Activated effector memory CD4-positive, alpha-beta T cell treated with anti-CD3 and anti-CD28 coated beads, Interleukin-2, amount 50 U/mL, for 16 hours (primary cell): ENCODE results near the gene STPG3.
"Not testable (repeated sequence)": the region's sequence is repeated elsewhere in the genome, so short reads cannot be mapped to it uniquely, and the experiment has no call there.

Experiments used
- DNase-seq: peaks from one replicate; pipeline ENCODE4 v3.0.0-alpha.2; 2020

STPG3 gene

GRCh38 chr9:137234055-137234697, 16.9 kb upstream of the STPG3 start:
- DNase-seq, result no peak

DNA sequence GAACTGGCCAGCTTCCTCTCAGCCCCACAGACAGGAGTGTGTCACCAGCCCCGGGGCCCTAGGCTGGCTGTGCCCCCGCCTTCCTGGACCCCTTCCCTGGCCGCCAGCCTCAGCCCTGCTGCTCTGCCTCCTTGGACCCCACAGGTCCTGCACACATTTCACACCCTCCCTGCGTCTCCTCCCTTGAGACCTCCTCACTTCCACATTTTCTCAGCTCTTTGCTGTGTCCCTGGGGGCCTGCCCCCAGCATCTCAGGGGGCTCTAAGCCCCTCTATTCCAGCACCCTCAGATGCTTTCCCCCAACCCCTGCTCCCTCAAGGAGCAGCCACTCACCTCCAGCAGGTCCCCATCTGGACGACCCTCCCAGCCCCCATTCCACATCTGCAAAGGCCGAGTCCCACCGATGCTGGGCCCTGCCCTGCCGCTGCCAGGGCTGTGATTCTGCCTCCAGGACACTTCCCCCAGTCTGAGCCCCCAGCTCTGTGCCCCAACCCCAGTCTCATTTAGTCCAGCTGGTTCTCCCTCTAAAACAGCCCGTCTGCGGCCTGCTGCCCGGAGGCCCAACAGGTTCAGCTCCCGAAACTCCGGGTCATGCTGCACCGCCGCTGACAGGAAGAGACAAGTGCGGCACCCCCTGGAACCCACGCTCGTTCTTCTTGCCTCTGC, 16.2 kb upstream of the STPG3 start:
- no peak for DNase-seq

DNA sequence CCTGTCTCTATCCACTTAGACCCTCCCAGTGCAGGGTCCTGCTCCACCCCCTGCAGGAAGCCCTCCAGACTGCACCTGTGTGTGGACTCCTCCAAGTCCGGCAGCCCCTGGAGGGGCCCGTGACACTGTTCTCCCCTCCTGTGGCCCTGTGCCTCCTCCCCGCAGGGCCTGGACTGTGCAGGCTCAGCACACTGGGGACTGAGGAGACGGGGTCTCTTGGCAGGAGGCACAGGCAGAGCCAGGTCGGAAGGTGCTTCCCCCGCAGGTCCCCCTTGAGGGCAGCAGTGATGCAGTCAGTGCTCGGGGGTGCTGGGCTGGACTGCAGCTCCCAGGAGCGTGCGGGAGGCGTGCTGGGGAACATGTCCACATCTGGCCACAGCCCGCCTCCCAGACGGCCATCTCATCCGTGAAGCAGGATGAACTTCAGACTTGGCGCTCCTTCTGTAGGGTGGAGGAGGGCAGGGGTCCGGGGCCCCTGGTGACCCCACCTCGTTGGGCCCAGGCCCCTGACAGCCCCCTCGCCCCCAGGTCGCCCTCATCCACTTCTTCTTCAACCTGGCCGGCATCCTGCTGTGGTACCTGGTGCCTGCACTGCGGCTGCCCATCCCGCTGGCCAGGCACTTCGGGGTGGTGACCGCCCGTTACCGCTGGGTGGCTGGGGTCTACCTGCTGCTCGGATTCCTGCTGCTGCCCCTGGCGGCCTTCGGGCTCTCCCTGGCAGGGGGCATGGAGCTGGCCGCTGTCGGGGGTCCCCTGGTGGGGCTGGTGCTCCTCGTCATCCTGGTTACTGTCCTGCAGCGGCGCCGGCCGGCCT, 15.5 kb upstream of the STPG3 start:
- DNase-seq, result no peak

DNA sequence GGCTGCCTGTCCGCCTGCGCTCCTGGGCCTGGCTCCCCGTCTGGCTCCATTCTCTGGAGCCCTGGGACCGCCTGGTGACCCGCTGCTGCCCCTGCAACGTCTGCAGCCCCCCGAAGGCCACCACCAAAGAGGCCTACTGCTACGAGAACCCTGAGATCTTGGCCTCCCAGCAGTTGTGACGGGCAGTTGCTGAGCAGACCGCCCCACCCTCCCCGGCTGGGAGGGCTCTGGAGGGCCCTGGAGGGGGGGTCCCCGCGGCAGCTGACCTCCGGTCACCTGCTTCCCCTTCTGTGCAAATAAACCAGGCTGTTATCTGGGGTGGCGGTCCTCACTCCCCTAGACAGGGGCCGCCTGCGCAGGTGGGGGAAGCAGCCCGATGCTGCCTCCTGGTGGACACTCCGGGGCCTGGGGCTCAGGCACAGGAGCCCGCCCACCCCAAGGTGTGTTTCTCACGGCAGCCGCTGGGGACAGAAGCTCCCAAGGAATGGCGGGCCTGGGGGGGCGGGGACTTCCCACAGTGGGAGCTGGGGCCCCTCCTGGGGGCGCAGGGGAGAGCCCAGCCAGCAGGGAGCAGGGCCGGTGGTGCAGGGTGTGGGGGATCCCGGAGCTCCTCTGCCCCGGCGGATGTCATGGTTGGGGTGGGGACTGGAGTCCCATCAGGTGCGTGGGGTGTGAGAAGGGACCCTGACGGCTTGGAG, 14.7 kb upstream of the STPG3 start:
- peak; percentile 96 for DNase-seq

DNA sequence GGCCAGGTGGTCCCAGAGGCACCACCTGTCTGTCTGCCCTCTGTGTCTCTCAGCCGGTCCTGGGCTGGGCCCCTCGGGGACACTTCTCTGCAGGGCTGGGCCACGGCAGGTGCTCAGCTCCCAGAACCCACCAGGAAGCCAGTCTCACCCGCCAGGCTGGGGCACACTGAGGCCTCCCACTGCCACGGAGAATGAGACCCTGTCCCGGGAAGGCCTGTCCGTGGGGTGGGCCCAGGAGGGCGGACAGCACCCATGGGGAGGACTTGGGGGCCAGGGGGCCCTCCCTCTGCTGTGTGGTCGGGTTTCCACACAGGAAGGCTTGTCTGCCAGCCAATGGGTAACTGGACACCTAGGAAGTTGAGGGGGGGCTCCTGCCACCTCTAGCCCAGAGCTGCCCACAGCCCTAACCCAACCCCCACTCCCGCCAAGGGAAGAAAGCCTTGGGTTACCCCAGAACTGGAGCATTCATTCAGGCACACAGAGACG, 14.1 kb upstream of the STPG3 start:
- no peak for DNase-seq

DNA sequence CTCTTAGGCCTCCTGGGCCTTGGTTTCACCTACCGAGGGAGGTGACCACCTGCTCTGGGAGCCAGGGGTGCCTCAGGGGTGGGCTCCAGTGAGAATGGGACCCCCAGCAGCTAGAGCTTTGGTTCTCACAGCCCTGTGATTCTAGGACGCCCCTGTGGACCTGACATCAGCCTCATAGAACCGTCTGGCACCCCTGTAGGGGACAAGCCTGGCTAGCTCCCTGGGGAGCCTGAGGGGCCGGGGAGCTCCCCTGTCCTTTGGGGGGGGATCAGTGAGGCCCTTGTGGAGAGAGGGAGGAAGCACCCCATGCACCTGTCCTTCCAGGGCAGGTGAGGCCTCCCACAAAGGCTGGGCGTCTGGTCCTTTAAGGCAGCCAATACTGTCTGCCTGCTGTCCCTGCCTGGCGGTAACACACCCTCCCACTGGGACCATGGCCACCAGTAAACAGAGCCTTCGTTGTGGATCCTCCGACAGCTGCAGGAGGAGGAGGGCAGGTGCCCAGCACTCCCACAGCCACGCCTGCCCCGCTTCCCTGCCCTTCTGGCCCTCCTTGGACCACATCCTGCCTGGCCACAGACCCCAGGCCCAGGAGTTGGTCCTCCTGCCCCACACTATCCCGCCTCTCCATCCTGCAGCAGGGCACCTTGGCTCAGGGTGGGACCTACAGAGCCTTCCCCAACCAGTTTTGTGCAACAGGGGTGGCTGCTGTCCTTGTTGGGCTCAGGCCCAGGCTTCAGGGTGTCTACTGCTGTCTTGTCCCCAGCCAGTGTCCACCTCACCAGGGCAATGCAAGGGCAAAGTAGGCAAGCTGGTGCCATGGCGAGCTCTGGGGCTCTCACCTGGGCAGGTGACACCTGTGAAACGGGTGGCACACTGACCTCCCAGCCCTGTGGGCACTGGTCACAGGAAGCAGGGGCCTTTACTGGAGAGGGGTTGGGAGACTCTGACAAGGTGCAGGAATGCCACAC, 13.0 kb upstream of the STPG3 start:
- DNase-seq, result no peak

GRCh38 chr9:137239541-137240200, 11.4 kb upstream of the STPG3 start:
- not testable (repeated sequence) for DNase-seq

DNA sequence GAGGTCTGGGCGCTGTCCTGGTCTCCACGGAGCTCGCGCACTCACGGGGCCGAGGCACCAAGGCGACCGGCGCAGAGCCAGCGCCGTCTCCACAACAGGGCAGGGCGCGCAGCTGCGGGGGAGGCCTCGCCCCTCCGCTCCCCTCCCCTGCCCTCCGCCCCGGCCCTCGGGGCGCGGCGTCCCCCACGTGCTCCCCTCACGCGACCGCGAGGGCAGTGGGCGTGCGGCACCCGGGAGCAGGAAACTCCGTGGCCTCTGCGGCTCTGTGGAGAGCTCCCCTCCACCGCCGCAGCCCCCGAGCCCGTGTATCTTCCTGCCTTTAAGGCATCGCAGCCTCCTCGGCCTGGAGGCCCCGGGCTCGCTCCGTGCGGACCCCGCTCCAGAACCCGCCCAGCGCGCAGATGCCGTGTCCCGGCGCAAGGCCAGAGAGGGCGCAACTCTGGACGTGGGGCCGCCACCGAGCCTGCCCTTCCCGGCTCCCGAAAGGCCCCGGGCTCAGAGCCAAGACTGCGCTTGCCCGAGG, 10.7 kb upstream of the STPG3 start:
- DNase-seq, result peak; percentile 89

- peak; percentile 98 for DNase-seq
Observed at GRCh38 chr9:137240841-137241489, 10.1 kb upstream of the STPG3 start, which contains the start of gene TUBB4B. Gene TUBB4B, plus strand, starts transcription at chr9:137241287. Its CDS starts 74 bp downstream, at chr9:137241361.

- peak; percentile 91 for DNase-seq
Observed at GRCh38 chr9:137241490-137242268, 9.4 kb upstream of the STPG3 start.

DNA sequence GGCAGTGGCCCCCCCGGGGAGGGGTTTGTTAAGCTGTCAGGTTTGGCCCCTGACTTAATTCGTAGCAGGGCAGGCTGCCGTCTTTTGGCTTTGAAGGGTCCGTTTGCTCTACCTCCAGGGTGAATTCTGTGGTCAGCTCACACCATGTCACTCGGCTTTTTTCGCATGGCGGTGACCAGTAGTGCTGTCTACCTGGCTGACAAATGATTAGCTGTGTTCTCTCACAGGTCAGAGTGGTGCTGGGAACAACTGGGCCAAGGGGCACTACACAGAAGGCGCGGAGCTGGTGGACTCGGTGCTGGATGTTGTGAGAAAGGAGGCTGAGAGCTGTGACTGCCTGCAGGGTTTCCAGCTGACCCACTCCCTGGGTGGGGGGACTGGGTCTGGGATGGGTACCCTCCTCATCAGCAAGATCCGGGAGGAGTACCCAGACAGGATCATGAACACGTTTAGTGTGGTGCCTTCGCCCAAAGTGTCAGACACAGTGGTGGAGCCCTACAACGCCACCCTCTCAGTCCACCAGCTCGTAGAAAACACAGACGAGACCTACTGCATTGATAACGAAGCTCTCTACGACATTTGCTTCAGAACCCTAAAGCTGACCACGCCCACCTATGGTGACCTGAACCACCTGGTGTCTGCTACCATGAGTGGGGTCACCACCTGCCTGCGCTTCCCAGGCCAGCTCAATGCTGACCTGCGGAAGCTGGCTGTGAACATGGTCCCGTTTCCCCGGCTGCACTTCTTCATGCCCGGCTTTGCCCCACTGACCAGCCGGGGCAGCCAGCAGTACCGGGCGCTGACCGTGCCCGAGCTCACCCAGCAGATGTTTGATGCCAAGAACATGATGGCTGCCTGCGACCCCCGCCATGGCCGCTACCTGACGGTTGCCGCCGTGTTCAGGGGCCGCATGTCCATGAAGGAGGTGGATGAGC, 8.6 kb upstream of the STPG3 start:
- DNase-seq, result no peak

- not testable (repeated sequence) for DNase-seq
Observed at GRCh38 chr9:137243266-137243625, 7.8 kb upstream of the STPG3 start.

- DNase-seq, result no peak
Observed at GRCh38 chr9:137243626-137244485, 7.2 kb upstream of the STPG3 start.

DNA sequence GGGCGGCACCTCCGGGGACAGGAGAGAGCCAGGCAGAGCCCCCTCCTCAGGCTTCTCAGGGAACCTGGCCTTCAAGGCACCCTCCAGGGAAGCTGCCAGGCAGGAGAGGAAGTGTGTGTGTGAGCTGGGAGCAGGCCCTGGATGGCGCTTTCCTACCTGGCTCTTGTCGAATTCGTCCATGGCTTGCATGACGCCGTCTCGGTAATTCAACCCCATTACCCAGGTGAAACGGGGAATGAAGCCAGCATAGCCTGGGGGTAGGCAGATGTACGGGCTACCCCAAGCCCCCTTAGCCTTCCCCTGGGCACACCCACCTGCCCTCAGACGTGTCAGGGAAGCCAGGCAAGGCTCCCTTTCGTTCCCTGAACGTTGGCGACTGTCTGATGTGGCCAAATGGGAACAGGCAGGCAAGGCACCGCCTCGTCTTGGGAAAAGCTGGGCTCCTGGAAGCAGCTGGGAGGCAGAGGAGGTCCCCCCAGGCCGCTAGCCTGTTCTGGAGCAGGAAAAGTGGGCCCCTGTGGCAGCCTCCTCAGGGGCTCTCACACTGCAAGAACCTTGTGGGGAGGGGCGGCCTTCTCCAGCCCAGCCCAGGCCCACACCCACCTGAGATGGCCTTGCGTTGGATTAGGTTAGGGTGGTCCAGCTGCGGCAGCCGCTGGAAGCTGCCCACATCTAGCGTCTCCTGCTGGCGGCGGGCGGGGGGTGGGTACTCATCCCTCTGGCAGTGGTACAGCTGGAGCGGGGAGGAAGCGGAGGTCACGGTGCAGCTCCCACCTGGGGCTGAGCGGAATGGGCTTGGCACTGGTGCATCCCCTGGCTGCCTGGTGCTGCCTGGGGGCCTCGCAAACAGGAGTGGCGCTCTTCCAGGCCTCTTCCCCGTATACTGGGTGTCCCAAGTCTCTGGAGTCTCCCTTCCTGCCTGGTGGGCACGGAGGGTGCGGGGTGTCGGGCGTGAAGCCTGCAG, 6.3 kb upstream of the STPG3 start:
- DNase-seq, result no peak

DNA sequence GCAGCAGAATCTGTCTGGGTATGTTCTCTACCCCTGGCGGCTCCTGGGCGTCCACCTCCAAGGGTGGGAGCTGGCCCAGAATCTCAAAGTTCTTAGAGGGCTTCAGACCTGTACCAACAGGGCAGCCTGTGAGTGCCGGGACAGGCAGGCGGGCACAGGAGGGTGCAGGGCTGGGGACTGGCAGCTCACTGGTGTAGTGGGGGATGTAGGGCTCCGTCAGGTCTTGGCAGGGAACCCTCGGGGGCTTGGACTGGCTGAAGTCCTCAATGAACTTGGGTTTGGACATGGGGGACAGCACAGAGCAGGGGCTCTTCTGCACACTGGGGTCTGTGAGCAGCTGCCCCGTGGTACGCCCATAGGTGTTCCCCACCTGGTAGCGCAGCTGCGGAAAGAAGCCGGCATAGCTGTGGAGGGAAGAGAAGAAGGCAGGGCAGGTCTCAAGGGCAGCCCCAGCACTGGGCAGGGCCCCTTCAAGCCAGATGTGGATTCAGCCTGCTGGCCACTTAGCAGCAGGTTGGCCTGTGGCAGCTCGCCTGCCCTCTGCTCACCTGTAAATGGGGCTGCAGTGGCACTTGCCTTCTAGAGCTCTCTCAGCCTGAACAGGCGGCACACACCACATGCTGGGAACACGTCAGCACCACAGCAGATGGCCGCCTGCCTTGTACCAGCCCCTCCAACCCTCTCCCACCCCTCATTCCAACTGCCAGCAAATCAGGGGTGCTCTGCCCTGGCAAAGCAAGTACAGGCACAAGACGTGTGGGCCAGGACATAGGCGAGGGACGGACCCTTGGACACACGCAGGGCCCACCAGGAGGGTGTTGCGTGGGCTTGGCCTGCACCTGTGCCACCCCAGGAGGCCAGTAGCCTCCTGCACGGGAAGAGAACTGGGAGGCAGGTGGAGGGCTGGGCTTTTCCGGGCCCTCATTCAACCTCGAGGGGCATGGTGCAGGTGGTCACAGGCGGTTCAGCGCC, 5.3 kb upstream of the STPG3 start:
- DNase-seq, result no peak
